ENCODE measurements around the gene SERPINA3.

SERPINA3 gene

GRCh38 chr14:94660306-94660946 lies 48.2 kb downstream of the SERPINA3 start:
- no peak for DNase-seq

- DNase-seq, result no peak
Observed at GRCh38 chr14:94663538-94663937, 51.3 kb downstream of the SERPINA3 start.

GRCh38 chr14:94663965-94664704 lies 51.9 kb downstream of the SERPINA3 start:
- no peak for DNase-seq

GRCh38 chr14:94665121-94665520 lies 52.9 kb downstream of the SERPINA3 start:
- peak; percentile 77 for DNase-seq

- no peak for DNase-seq
Observed at GRCh38 chr14:94665544-94665943, 53.4 kb downstream of the SERPINA3 start.

GRCh38 chr14:94670692-94671285 lies 58.6 kb downstream of the SERPINA3 start:
- no peak for DNase-seq

GRCh38 chr14:94671870-94672444 lies 59.8 kb downstream of the SERPINA3 start:
- DNase-seq, result no peak

- no peak for DNase-seq
Observed at GRCh38 chr14:94673071-94673470, 60.9 kb downstream of the SERPINA3 start.
